HepG2 (cell line): Measurements from ENCODE around the gene APOL2. TPM values are rescaled to one million over a fixed set of nuclear protein-coding genes. Genes with fewer than 3 reads are reported as not detected.

ENCODE experiments used
- ATAC-seq: fragments of 200-7000 bp; cut with Tn5 transposase; 3 replicates; pipeline ENCODE4 v1.9.1; 2020; ENCODE audit warnings: mild to moderate bottlenecking, moderate library complexity
- BruUV-seq: library from RNA; stranded (reverse); fragments of 400-500 nt; replicated peaks from 2 replicates; lab custom pipeline; 2021; lab: Mats Ljungman, UMichigan
- CTCF ChIA-PET: fragments of 300-600 bp; formaldehyde crosslinking; extraction: SDS; loops from one replicate; lab custom pipeline; 2021; ENCODE audit warnings: low total read pairs, inconsistent platforms, low intra/inter-chr PET ratio; lab: Yijun Ruan, JAX
- POLR2A ChIA-PET: fragments of 350-600 bp; sonication (Branson Sonifier 250); formaldehyde crosslinking; loops from one replicate; lab custom pipeline; 2020; ENCODE audit warnings: antibody characterized with exemption, inconsistent platforms; lab: Yijun Ruan, JAX
- DNase-seq: peaks from one replicate; pipeline ENCODE4 v3.0.0-alpha.2; 2015; ENCODE audit warnings: low spot score
- FAIRE-seq: peaks from 3 replicates; lab custom pipeline; 2011; peaks lifted over from hg19 to GRCh38; lab: Jason Lieb, UNC
- H2AFZ ChIP-seq: one replicate; pipeline ENCODE4 v1.6.1; 2011; ENCODE audit warnings: low read length, inconsistent platforms
- H3K27ac ChIP-seq: fragments of 300-600 bp; 3 replicates; pipeline ENCODE4 v1.8.0; 2011; ENCODE audit warnings: mixed run types, mild to moderate bottlenecking, mixed read lengths, low read length, inconsistent platforms; ENCODE audit not compliant: insufficient read depth; ENCODE audit errors: extremely low read length
- H3K27me3 ChIP-seq, 2 experiments: fragments of 200-600 bp in 1 of 2; 2 replicates in 1 of 2; 3 replicates in 1 of 2; pipeline versions ENCODE4 v1.6.0 to v1.8.0; 2011; ENCODE audit warnings: low read length in 2 of 2, mild to moderate bottlenecking in 2 of 2, moderate library complexity in 2 of 2, inconsistent platforms in 1 of 2; ENCODE audit not compliant: insufficient read depth in 2 of 2, control insufficient read depth in 1 of 2
- H3K36me3 ChIP-seq, 2 experiments: fragments of 200-600 bp in 1 of 2; replicated peaks in 1 of 2; 2 replicates in 1 of 2; 3 replicates in 1 of 2; pipeline versions ENCODE4 v1.5.1 to v1.8.0; 2011; ENCODE audit warnings: low read length in 2 of 2, inconsistent platforms in 1 of 2; ENCODE audit not compliant: insufficient read depth in 2 of 2, control insufficient read depth in 1 of 2
- H3K4me1 ChIP-seq: 2 replicates; pipeline ENCODE4 v1.5.1; 2012; ENCODE audit warnings: low read length, inconsistent platforms; ENCODE audit not compliant: insufficient read depth
- H3K4me2 ChIP-seq: 2 replicates; pipeline ENCODE4 v1.6.0; 2011; ENCODE audit warnings: low read depth, low read length, inconsistent platforms
- H3K4me3 ChIP-seq, 3 experiments: fragments of 200-600 bp in 1 of 3; sonication (generic), shearing (Covaris generic) in 1 of 3; replicated peaks in 1 of 3; 2 replicates each; pipeline ENCODE4 v1.5.1; 2011 to 2016; ENCODE audit warnings: low read length in 3 of 3, inconsistent platforms in 2 of 3, low read depth in 2 of 3, mild to moderate bottlenecking in 2 of 3, control low read depth in 1 of 3, mixed read lengths in 1 of 3; ENCODE audit not compliant: insufficient read depth in 1 of 3
- H3K79me2 ChIP-seq: one replicate; pipeline ENCODE4 v1.6.1; 2011; ENCODE audit warnings: low read length, inconsistent platforms; ENCODE audit not compliant: insufficient read depth
- H3K9ac ChIP-seq: 2 replicates; pipeline ENCODE4 v1.6.0; 2011; ENCODE audit warnings: mild to moderate bottlenecking, low read depth, low read length, inconsistent platforms; ENCODE audit not compliant: insufficient read depth
- H3K9me3 ChIP-seq: 2 replicates; pipeline ENCODE4 v1.5.1; 2012; ENCODE audit warnings: mild to moderate bottlenecking, low read length
- H4K20me1 ChIP-seq: 2 replicates; pipeline ENCODE4 v1.6.0; 2011; ENCODE audit warnings: inconsistent platforms, mild to moderate bottlenecking, low read length, moderate library complexity; ENCODE audit not compliant: insufficient read depth
- EED ChIP-seq: sonication (generic); formaldehyde crosslinking; IDR thresholded peaks from 2 replicates; pipeline ENCODE4 v1.5.0; 2020; ENCODE audit warnings: mild to moderate bottlenecking, missing genetic modification reagents
- PRDM15 ChIP-seq: sonication (generic); formaldehyde crosslinking; IDR thresholded peaks from 2 replicates; pipeline ENCODE4 v1.4.0; 2020; ENCODE audit warnings: missing genetic modification reagents
- TFAP4 ChIP-seq: sonication (generic); IDR thresholded peaks from 2 replicates; pipeline ENCODE4 v1.6.1; 2016; ENCODE audit warnings: low read depth, borderline replicate concordance
- ZNF563 ChIP-seq: sonication (generic); formaldehyde crosslinking; IDR thresholded peaks from 2 replicates; pipeline ENCODE4 v1.8.0; 2022; ENCODE audit warnings: mild to moderate bottlenecking, moderate library complexity, missing genetic modification reagents
- WGBS: methylation state at CpG from one replicate; pipeline ENCODE4 v1.1.6; 2017; ENCODE audit warnings: low lambda C conversion rate; 5-methylcytosine and 5-hydroxymethylcytosine counted together
- in situ Hi-C: cut with HindIII; loops from 2 replicates; pipeline ENCODE4 v1.10.0; 2017; ENCODE audit warnings: low pct_unique_long_range_greater_than_20kb; ENCODE audit not compliant: extremely low pct_ligation_motif_present
- intact Hi-C: fragments of 100-400 bp; cut with micrococcal nuclease; formaldehyde crosslinking; loops from one replicate; pipeline ENCODE4 v1.10.0; 2022; ENCODE audit not compliant: unreplicated experiment
- polyA plus RNA-seq, 8 experiments: library from polyadenylated mRNA; depleted of rRNA in 3 of 8; stranded (reverse) in 7 of 8; unstranded in 1 of 8; fragments of >200 nt; fragmentation: Illumina TruSeq in 4 of 8; extraction: Trizol in 4 of 8; gene quantifications; 2 replicates each; pipeline versions ENCODE4 v1.2.1 to v1.2.3, GENCODE V29; 2011 to 2016; ENCODE audit warnings: low read depth in 4 of 8, missing spikeins in 1 of 8, mixed read lengths in 1 of 8; ENCODE audit not compliant: insufficient read depth in 1 of 8
- total RNA-seq, 5 experiments: library from RNA; depleted of rRNA; stranded (reverse); fragments of >200 nt; fragmentation: Illumina TruSeq; extraction: Trizol; gene quantifications; 2 replicates each; pipeline ENCODE4 v1.2.3, GENCODE V29; 2016; ENCODE audit warnings: low read depth in 1 of 5

Gene APOL2
- total and polyA plus RNA-seq, 2 of the 13 experiments (the other 11 are each of a cell fraction or from before 2014, with no cell fraction given), result 28.7 to 51.2 TPM

GRCh38 chr22:36198536-36198935, 40.8 kb downstream of the APOL2 start:
- ATAC-seq, result no peak; the same call in 2 of the 3 replicates
- no peak overlapping the region for H3K4me3 ChIP-seq
- no peak for DNase-seq
- no peaks in the 10 kb centered on the region for H4K20me1 ChIP-seq
- WGBS, result 82% methylated on average over 2 of the region's 3 CpGs
- intact Hi-C loops (no loop called here), in situ Hi-C loops (loop anchor here (5.0 kb wide), 1 partner anchor 89 kb away; no protein-coding TSS in a partner anchor)
- H3K36me3 ChIP-seq, result no peaks in the 10 kb centered on the region
- ChIA-PET POLR2A (interaction anchor here (0.7 kb wide), 1 partner anchor 61 kb away, joined by 3 read pairs; no protein-coding TSS in a partner anchor), CTCF (no interaction called here)
- no peak for FAIRE-seq
- H3K27ac ChIP-seq, result no peak overlapping the region
- peaks cover 41% of the 10 kb centered on the region for H3K4me1 ChIP-seq
- no peaks in the 10 kb centered on the region for H3K79me2 ChIP-seq
- H3K27me3 ChIP-seq, result no peaks in the 10 kb centered on the region
- TF ChIP-seq PRDM15 (CRISPR knock-in tag) (no peak), ZNF563 (CRISPR knock-in tag) (0 out of 2 replicates have a peak, but pooled peaks have one; percentile 36)
- H3K9me3 ChIP-seq, result no peaks in the 10 kb centered on the region
- H2AFZ ChIP-seq, result no peak overlapping the region
- H3K9ac ChIP-seq, result no peak overlapping the region
- no TSS peak for BruUV-seq
- H3K4me2 ChIP-seq, result no peak overlapping the region

- TF ChIP-seq TFAP4 (0 out of 2 replicates have a peak, but pooled peaks have one; percentile 49), EED (CRISPR knock-in tag) (no peak)
- TF ChIP-seq, all 625 proteins: peak for 1
- no peak overlapping the region for H3K4me3 ChIP-seq
- BruUV-seq, result no TSS peak
- no peak overlapping the region for H3K4me2 ChIP-seq
- H3K4me1 ChIP-seq, result peaks cover 32% of the 10 kb centered on the region
- ChIA-PET CTCF (no interaction called here), POLR2A (interaction anchor here (0.7 kb wide), 1 partner anchor 62 kb away, joined by 3 read pairs; no protein-coding TSS in a partner anchor)
- no peaks in the 10 kb centered on the region for H3K27me3 ChIP-seq
- in situ Hi-C loops (loop anchor here (5.0 kb wide), 1 partner anchor 90 kb away; no protein-coding TSS in a partner anchor), intact Hi-C loops (no loop called here)
- H3K79me2 ChIP-seq, result no peaks in the 10 kb centered on the region
- no peaks in the 10 kb centered on the region for H3K36me3 ChIP-seq
- H3K9me3 ChIP-seq, result no peaks in the 10 kb centered on the region
- H4K20me1 ChIP-seq, result no peaks in the 10 kb centered on the region
- FAIRE-seq (no peak), DNase-seq (no peak), ATAC-seq (no peak)
- H3K27ac ChIP-seq, result no peak overlapping the region
- WGBS, result 64% methylated on average over 8 of the region's 8 CpGs
- no peak overlapping the region for H2AFZ ChIP-seq
- H3K9ac ChIP-seq, result no peak overlapping the region
Observed at GRCh38 chr22:36197514-36198146, 41.7 kb downstream of the APOL2 start.
